ENCODE data around the gene KISS1R.

Gene KISS1R

DNA sequence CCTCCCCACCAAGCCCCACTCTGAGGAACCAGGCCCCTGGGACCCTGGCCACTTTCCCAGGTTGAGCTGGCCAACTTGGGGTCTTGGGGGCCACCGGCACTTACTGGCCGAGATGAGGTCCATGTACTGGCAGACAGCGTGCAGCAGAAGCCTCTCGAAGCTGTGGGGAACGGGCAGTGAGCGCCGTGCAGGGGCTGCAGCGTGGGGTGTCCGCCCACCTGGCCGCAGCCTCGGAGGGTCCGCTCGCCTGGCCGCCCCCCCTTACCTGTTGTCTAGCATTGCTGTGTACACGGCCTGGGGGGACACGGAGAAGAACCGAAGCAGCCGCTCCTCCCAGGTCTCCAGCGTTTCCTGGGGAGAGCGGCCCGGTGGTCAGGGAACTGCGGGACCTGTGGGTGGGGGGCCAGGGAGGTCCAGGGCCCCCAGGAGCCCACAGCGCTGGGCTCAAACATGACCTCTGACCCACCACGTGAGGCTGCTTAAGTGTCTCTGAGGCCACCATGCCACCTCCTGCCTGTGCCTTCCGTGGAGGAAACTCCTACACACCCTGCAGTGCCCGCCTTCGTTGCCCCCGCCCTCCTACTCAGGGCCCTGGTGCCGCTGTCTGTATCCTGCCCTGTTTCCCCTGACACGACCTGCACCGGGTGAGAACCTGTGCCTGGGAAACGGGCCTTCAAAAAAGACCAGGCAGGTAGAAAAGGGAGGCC lies 17.6 kb upstream of the KISS1R start:
- DNase-seq (ENCODE audit: low read depth in 1 of 2, low spot score in 1 of 2), result no peak

GRCh38 chr19:900043-900301 lies 17.2 kb upstream of the KISS1R start:
- no peak for DNase-seq (ENCODE audit: low read depth in 1 of 2, low spot score in 1 of 2)

- no peak for DNase-seq (ENCODE audit: low read depth in 1 of 2, low spot score in 1 of 2)
Measured at GRCh38 chr19:900302-901111, 16.6 kb upstream of the KISS1R start.

DNA sequence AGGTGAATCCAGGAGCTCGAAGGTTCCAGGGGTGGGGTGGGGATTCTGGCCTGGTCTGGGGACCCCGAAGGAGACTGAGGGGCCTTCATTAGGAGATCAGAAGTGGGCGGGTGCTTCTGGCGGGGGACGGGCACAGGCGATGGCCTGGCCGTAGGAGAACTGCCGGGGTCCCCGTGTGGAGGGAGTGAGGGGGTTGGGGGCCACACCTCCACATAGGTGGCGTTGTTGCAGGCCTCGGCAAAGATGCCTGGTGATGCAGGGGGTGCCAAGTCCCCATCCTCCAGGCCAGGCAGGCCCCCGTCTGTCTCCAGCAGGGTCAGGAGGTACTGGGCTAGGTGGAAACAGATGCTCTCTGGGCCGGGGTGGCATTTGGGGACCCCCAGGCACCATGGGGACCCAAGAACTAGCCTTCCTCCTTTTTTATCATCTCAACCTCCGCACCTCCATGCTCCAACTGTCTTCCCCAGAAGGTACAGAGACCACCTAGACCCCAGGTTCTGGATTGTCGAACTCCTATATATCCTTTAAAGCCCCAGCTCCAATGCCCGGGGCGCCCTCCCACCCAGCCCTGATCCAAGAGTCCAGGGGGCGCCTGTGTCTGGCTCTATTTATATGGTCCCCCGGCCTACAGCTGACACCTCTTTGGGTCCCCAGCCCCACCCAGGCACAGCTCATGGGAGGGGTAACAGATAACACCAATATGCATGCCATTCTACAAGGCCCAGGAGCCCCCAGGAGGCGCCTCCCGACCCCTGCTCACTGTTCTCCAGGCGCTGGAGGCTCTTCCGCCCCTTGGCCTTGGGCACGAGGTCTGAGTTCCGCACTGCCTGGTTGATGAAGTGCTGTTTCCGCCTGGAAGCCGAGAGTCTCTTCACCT lies 15.7 kb upstream of the KISS1R start:
- no peak for DNase-seq (ENCODE audit: low read depth in 1 of 2, low spot score in 1 of 2)

DNA sequence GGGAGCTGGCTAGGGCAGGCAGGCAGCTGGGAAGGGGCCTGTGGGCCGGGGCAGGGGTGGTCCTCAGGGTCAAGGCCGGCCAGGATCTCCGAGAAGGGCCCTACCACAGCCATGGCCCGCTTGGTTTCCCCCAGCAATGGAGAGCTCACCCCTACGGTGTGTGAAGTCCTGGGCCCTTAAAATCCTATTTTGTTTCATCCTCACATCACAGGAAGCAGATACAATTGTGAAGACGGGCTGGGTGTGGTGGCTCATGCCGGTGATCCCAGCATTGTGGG lies 15.1 kb upstream of the KISS1R start:
- DNase-seq (ENCODE audit: low read depth in 1 of 2, low spot score in 1 of 2), result no peak

- no peak for DNase-seq (ENCODE audit: low read depth in 1 of 2, low spot score in 1 of 2)
Measured at GRCh38 chr19:902446-903226, 14.5 kb upstream of the KISS1R start.

DNA sequence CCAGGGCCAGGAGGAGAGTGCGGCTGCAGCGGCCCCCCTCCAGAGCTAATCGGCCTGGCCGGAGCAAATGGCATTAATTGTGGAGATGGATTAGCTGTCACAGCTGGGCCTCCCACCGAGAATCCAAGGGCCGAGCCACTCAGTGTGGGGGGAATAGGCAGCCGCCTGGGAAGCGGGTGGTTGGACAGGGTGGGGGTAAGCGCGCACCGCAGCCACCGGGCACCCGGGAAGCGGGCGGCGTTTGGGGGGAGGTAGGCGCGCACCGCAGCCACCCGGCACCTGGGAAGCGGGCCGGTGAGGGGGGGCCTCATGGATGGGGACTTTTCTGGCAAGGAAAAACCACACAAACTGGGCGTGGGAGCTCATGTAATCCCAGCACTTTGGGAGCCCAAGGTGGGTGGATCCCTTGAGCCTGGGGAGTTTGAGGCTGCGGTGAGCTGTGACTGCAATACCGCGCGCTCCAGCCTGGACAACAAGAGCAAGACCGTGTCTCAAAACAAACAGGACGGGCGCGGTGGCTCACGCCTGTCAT lies 13.8 kb upstream of the KISS1R start:
- no peak for DNase-seq (ENCODE audit: low read depth in 1 of 2, low spot score in 1 of 2)

GRCh38 chr19:904545-904944 lies 12.6 kb upstream of the KISS1R start:
- DNase-seq (ENCODE audit: low read depth in 1 of 2, low spot score in 1 of 2), result no peak

- no peak for DNase-seq (ENCODE audit: low read depth in 1 of 2, low spot score in 1 of 2)
Measured at GRCh38 chr19:906480-906879, 10.7 kb upstream of the KISS1R start.

GRCh38 chr19:907183-907853 lies 9.8 kb upstream of the KISS1R start:
- no peak for DNase-seq (ENCODE audit: low read depth in 1 of 2, low spot score in 1 of 2)

DNA sequence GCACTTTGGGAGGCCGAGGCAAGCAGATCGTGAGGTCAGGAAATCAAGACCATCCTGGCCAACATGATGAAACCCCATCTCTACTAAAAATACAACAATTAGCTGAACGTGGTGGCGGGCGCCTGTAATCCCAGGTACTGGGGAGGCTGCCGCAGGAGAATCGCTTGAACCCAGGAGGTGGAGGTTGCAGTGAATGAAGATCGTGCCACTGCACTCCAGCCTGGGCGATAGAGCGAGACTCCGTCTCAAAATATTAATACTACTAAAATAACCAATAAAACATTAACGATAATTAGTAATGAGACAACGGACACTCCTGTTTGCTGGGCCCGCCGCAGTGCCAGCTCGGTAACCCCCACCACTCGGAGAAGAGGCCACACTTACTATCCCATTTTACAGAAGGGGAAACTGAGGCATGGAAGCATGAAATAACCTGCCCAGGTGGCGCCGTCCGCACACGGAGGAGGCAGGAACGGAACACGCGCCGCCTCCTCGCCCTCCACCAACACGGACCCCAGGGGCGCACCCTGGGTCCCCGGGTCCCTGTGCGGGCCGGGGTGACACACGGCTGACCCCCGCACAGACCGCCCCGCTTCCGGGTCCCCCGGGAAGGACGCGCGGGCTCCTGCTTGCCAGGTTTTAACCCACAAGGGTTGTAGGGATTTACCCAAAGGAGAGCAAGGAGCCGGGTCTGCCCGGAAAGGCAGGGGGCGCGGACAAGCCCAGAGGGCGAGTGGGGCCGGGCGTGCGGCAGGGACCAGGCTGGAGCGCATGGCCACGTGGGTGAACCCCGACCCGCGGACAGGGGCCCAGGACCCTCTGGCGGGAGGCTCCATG lies 5.7 kb upstream of the KISS1R start:
- no peak for DNase-seq (ENCODE audit: low read depth in 1 of 2, low spot score in 1 of 2)

- DNase-seq (ENCODE audit: low read depth in 1 of 2, low spot score in 1 of 2), result no peak
Measured at GRCh38 chr19:912181-913079, 4.7 kb upstream of the KISS1R start.

GRCh38 chr19:913080-913748 lies 3.9 kb upstream of the KISS1R start, which contains the start of gene R3HDM4:
TSS of gene R3HDM4 (minus strand) at chr19:913219. CDS start at chr19:913157, 62 bp downstream.
- DNase-seq (ENCODE audit: low read depth in 1 of 2, low spot score in 1 of 2), result peak; percentile 74 to 87

- DNase-seq (ENCODE audit: low read depth in 1 of 2, low spot score in 1 of 2), result no peak
Measured at GRCh38 chr19:916645-917322, 349 bp upstream of the KISS1R start.

GRCh38 chr19:918152-918437 lies 962 bp downstream of the KISS1R start:
- DNase-seq (ENCODE audit: low read depth in 1 of 2, low spot score in 1 of 2), result no peak

- DNase-seq (ENCODE audit: low read depth in 1 of 2, low spot score in 1 of 2), result no peak
Measured at GRCh38 chr19:918481-919198, 1.5 kb downstream of the KISS1R start.
